Endodermal cell (in vitro differentiated cells): ENCODE data around the gene GLYATL3. TPM values are rescaled to one million over a fixed set of nuclear protein-coding genes. Genes with fewer than 3 reads are reported as not detected.

ENCODE experiments used
- DNase-seq: peaks from one replicate; pipeline ENCODE4 v3.0.0-alpha.2; 2017
- H3K27ac ChIP-seq: 2 replicates; pipeline ENCODE4 v1.5.1; 2013; ENCODE audit warnings: mild to moderate bottlenecking, low read depth, low read length, moderate library complexity
- H3K27me3 ChIP-seq: 2 replicates; pipeline ENCODE4 v1.6.1; 2013; ENCODE audit warnings: mild to moderate bottlenecking, low read length, moderate library complexity; ENCODE audit not compliant: insufficient read depth, control insufficient read depth, poor library complexity, severe bottlenecking
- H3K36me3 ChIP-seq: 2 replicates; pipeline ENCODE4 v1.7.0; 2013; ENCODE audit warnings: mild to moderate bottlenecking, low read length, moderate library complexity; ENCODE audit not compliant: control insufficient read depth, insufficient read depth
- H3K4me1 ChIP-seq: one replicate; pipeline ENCODE4 v1.7.0; 2013; ENCODE audit warnings: low read length; ENCODE audit not compliant: control insufficient read depth, insufficient read depth
- H3K4me3 ChIP-seq: 2 replicates; pipeline ENCODE4 v1.5.1; 2013; ENCODE audit warnings: mild to moderate bottlenecking, low read length, moderate library complexity
- H3K9ac ChIP-seq: 2 replicates; pipeline ENCODE4 v1.6.1; 2013; ENCODE audit warnings: mild to moderate bottlenecking, low read length, moderate library complexity; ENCODE audit not compliant: poor library complexity, severe bottlenecking; ENCODE audit errors: extremely low read depth
- H3K9me3 ChIP-seq: 2 replicates; pipeline ENCODE4 v1.6.1; 2013; ENCODE audit warnings: mild to moderate bottlenecking, low read length, moderate library complexity; ENCODE audit not compliant: control insufficient read depth
- H3K27ac Mint-ChIP-seq: 2 replicates; pipeline ENCODE4 v1.8.0; 2020; ENCODE audit warnings: mixed read lengths
- H3K27me3 Mint-ChIP-seq: 2 replicates; pipeline ENCODE4 v1.8.0; 2021; ENCODE audit warnings: mild to moderate bottlenecking, mixed read lengths; ENCODE audit not compliant: insufficient read depth
- H3K36me3 Mint-ChIP-seq: 2 replicates; pipeline ENCODE4 v1.8.0; 2020; ENCODE audit warnings: low read depth, mixed read lengths
- H3K4me1 Mint-ChIP-seq: 2 replicates; pipeline ENCODE4 v1.8.0; 2020; ENCODE audit warnings: mixed read lengths
- H3K4me3 Mint-ChIP-seq: 2 replicates; pipeline ENCODE4 v1.8.0; 2020; ENCODE audit warnings: mild to moderate bottlenecking, moderate library complexity, mixed read lengths
- H3K9me3 Mint-ChIP-seq: 2 replicates; pipeline ENCODE4 v1.8.0; 2020; ENCODE audit warnings: mild to moderate bottlenecking, mixed read lengths
- CTCF ChIP-seq: fragments of 200-600 bp; sonication (generic); conservative IDR thresholded peaks from 2 replicates; pipeline ENCODE4 v1.5.0; 2021; ENCODE audit warnings: antibody characterized with exemption, mild to moderate bottlenecking
- WGBS, 2 experiments: methylation state at CpG; one replicate each; pipeline versions ENCODE4 v1.1.5 to v1.1.7; 2013; ENCODE audit warnings: missing lambda C conversion rate in 2 of 2, mixed read lengths in 1 of 2; ENCODE audit not compliant: insufficient coverage in 1 of 2, insufficient read length in 1 of 2; 5-methylcytosine and 5-hydroxymethylcytosine counted together
- total RNA-seq, 2 donors: library from RNA; stranded (reverse); fragmentation: NEBNext Ultra II Directional in 1 of 2; extraction: Animal tissue kit (Norgen Biotek cat#: 25700) in 1 of 2; gene quantifications; 2 replicates in 1 of 2; 3 replicates in 1 of 2; pipeline ENCODE4 v1.2.1, GENCODE V29; 2021

Gene GLYATL3
- total RNA-seq, 2 donors from 2014 or later = not detected

- Histone ChIP-seq H3K4me1 (no peaks in the 10 kb centered on the region), H3K36me3 (no peaks in the 10 kb centered on the region), H3K27ac (no peak overlapping the region), H3K27me3 (no peaks in the 10 kb centered on the region), H3K4me3 (no peak overlapping the region), H3K9ac (no peak overlapping the region), H3K9me3 (no peaks in the 10 kb centered on the region)
- Mint-ChIP-seq H3K4me3 (no peak overlapping the region), H3K9me3 (no peaks in the 10 kb centered on the region), H3K36me3 (no peaks in the 10 kb centered on the region), H3K27ac (no peak overlapping the region), H3K27me3 (peaks cover 4% of the 10 kb centered on the region), H3K4me1 (peaks cover 5% of the 10 kb centered on the region)
- WGBS, 2 experiments = 82 to 88% methylated on average over 9 to 12 of the region's 12 CpGs
- no peak for TF ChIP-seq CTCF
- DNase-seq = no peak
These were observed 26.9 kb downstream of the GLYATL3 start for GRCh38 chr6:49526598-49526997.

- no peak overlapping the region for H3K4me3 ChIP-seq
- H3K27me3 ChIP-seq = no peaks in the 10 kb centered on the region
- H3K9me3 ChIP-seq = no peaks in the 10 kb centered on the region
- Mint-ChIP-seq H3K27me3 (peaks cover 4% of the 10 kb centered on the region), H3K9me3 (no peaks in the 10 kb centered on the region), H3K4me1 (peaks cover 5% of the 10 kb centered on the region), H3K27ac (no peak overlapping the region), H3K4me3 (no peak overlapping the region), H3K36me3 (no peaks in the 10 kb centered on the region)
- WGBS, 2 experiments = 62% methylated on average over 1 of the region's 1 CpG; no CpG with 5 or more reads in 1 of the 2 experiments
- H3K36me3 ChIP-seq = no peaks in the 10 kb centered on the region
- no peak overlapping the region for H3K9ac ChIP-seq
- TF ChIP-seq CTCF = no peak
- H3K4me1 ChIP-seq = no peaks in the 10 kb centered on the region
- H3K27ac ChIP-seq = no peak overlapping the region
- DNase-seq = no peak
These were observed 27.6 kb downstream of the GLYATL3 start for GRCh38 chr6:49527320-49527719.

- no peak for DNase-seq
- Histone ChIP-seq H3K4me3 (no peak overlapping the region), H3K4me1 (no peaks in the 10 kb centered on the region), H3K9me3 (no peaks in the 10 kb centered on the region), H3K36me3 (no peaks in the 10 kb centered on the region), H3K27ac (no peak overlapping the region), H3K27me3 (no peaks in the 10 kb centered on the region), H3K9ac (no peak overlapping the region)
- Mint-ChIP-seq H3K9me3 (no peaks in the 10 kb centered on the region), H3K36me3 (no peaks in the 10 kb centered on the region), H3K4me1 (no peaks in the 10 kb centered on the region), H3K27ac (no peak overlapping the region), H3K27me3 (peaks cover 6% of the 10 kb centered on the region), H3K4me3 (no peak overlapping the region)
- TF ChIP-seq CTCF = no peak
- WGBS, 2 experiments = 92% methylated on average over 2 of the region's 3 CpGs; no CpG with 5 or more reads in 1 of the 2 experiments
These were observed 28.8 kb downstream of the GLYATL3 start for GRCh38 chr6:49528571-49528970.
